Endodermal cell (in vitro differentiated cells): ENCODE measurements around the gene PCCA. TPM values are rescaled to one million over a fixed set of nuclear protein-coding genes. Genes with fewer than 3 reads are reported as not detected.
A peak's percentile ranks its signal among the peaks of the same experiment; 100 is the strongest.

Source experiments
- DNase-seq: peaks from one replicate; pipeline ENCODE4 v3.0.0-alpha.2; 2017
- H3K27ac ChIP-seq: 2 replicates; pipeline ENCODE4 v1.5.1; 2013; ENCODE audit warnings: mild to moderate bottlenecking, low read depth, low read length, moderate library complexity
- H3K27me3 ChIP-seq: 2 replicates; pipeline ENCODE4 v1.6.1; 2013; ENCODE audit warnings: mild to moderate bottlenecking, low read length, moderate library complexity; ENCODE audit not compliant: insufficient read depth, control insufficient read depth, poor library complexity, severe bottlenecking
- H3K36me3 ChIP-seq: 2 replicates; pipeline ENCODE4 v1.7.0; 2013; ENCODE audit warnings: mild to moderate bottlenecking, low read length, moderate library complexity; ENCODE audit not compliant: control insufficient read depth, insufficient read depth
- H3K4me1 ChIP-seq: one replicate; pipeline ENCODE4 v1.7.0; 2013; ENCODE audit warnings: low read length; ENCODE audit not compliant: control insufficient read depth, insufficient read depth
- H3K4me3 ChIP-seq: 2 replicates; pipeline ENCODE4 v1.5.1; 2013; ENCODE audit warnings: mild to moderate bottlenecking, low read length, moderate library complexity
- H3K9ac ChIP-seq: 2 replicates; pipeline ENCODE4 v1.6.1; 2013; ENCODE audit warnings: mild to moderate bottlenecking, low read length, moderate library complexity; ENCODE audit not compliant: poor library complexity, severe bottlenecking; ENCODE audit errors: extremely low read depth
- H3K9me3 ChIP-seq: 2 replicates; pipeline ENCODE4 v1.6.1; 2013; ENCODE audit warnings: mild to moderate bottlenecking, low read length, moderate library complexity; ENCODE audit not compliant: control insufficient read depth
- H3K27ac Mint-ChIP-seq: 2 replicates; pipeline ENCODE4 v1.8.0; 2020; ENCODE audit warnings: mixed read lengths
- H3K27me3 Mint-ChIP-seq: 2 replicates; pipeline ENCODE4 v1.8.0; 2021; ENCODE audit warnings: mild to moderate bottlenecking, mixed read lengths; ENCODE audit not compliant: insufficient read depth
- H3K36me3 Mint-ChIP-seq: 2 replicates; pipeline ENCODE4 v1.8.0; 2020; ENCODE audit warnings: low read depth, mixed read lengths
- H3K4me1 Mint-ChIP-seq: 2 replicates; pipeline ENCODE4 v1.8.0; 2020; ENCODE audit warnings: mixed read lengths
- H3K4me3 Mint-ChIP-seq: 2 replicates; pipeline ENCODE4 v1.8.0; 2020; ENCODE audit warnings: mild to moderate bottlenecking, moderate library complexity, mixed read lengths
- H3K9me3 Mint-ChIP-seq: 2 replicates; pipeline ENCODE4 v1.8.0; 2020; ENCODE audit warnings: mild to moderate bottlenecking, mixed read lengths
- CTCF ChIP-seq: fragments of 200-600 bp; sonication (generic); conservative IDR thresholded peaks from 2 replicates; pipeline ENCODE4 v1.5.0; 2021; ENCODE audit warnings: antibody characterized with exemption, mild to moderate bottlenecking
- WGBS, 2 experiments: methylation state at CpG; one replicate each; pipeline versions ENCODE4 v1.1.5 to v1.1.7; 2013; ENCODE audit warnings: missing lambda C conversion rate in 2 of 2, mixed read lengths in 1 of 2; ENCODE audit not compliant: insufficient coverage in 1 of 2, insufficient read length in 1 of 2; 5-methylcytosine and 5-hydroxymethylcytosine counted together
- total RNA-seq, 2 donors: library from RNA; stranded (reverse); fragmentation: NEBNext Ultra II Directional in 1 of 2; extraction: Animal tissue kit (Norgen Biotek cat#: 25700) in 1 of 2; gene quantifications; 2 replicates in 1 of 2; 3 replicates in 1 of 2; pipeline ENCODE4 v1.2.1, GENCODE V29; 2021

PCCA gene
- total RNA-seq, 2 donors from 2014 or later, result 60.2 to 67.2 TPM

GRCh38 chr13:100290165-100290801 lies 201.4 kb downstream of the PCCA start:
- Mint-ChIP-seq H3K4me3 (no peak overlapping the region), H3K27ac (no peak overlapping the region), H3K36me3 (peaks cover 4% of the 10 kb centered on the region), H3K9me3 (no peaks in the 10 kb centered on the region), H3K4me1 (peaks cover 4% of the 10 kb centered on the region), H3K27me3 (no peaks in the 10 kb centered on the region)
- WGBS, 2 experiments, result 89 to 94% methylated on average over 4 of the region's 4 CpGs
- H3K27ac ChIP-seq, result no peak overlapping the region
- no peaks in the 10 kb centered on the region for H3K27me3 ChIP-seq
- DNase-seq, result no peak
- no peak for TF ChIP-seq CTCF
- H3K9ac ChIP-seq, result no peak overlapping the region
- no peak overlapping the region for H3K4me3 ChIP-seq
- no peaks in the 10 kb centered on the region for H3K9me3 ChIP-seq
- peaks cover 23% of the 10 kb centered on the region for H3K36me3 ChIP-seq
- H3K4me1 ChIP-seq, result no peaks in the 10 kb centered on the region

- peak overlapping the region; percentile 68 for H3K27ac Mint-ChIP-seq
- H3K9me3 Mint-ChIP-seq, result no peaks in the 10 kb centered on the region
- no peaks in the 10 kb centered on the region for H3K4me1 ChIP-seq
- no peaks in the 10 kb centered on the region for H3K36me3 Mint-ChIP-seq
- H3K4me1 Mint-ChIP-seq, result peaks cover 4% of the 10 kb centered on the region
- 92 to 95% methylated on average over 2 of the region's 2 CpGs for WGBS, 2 experiments
- no peak for TF ChIP-seq CTCF
- H3K27me3 ChIP-seq, result no peaks in the 10 kb centered on the region
- H3K9ac ChIP-seq, result no peak overlapping the region
- peaks cover 23% of the 10 kb centered on the region for H3K36me3 ChIP-seq
- no peaks in the 10 kb centered on the region for H3K27me3 Mint-ChIP-seq
- H3K4me3 ChIP-seq, result no peak overlapping the region
- no peak for DNase-seq
- no peak overlapping the region for H3K4me3 Mint-ChIP-seq
- no peak overlapping the region for H3K27ac ChIP-seq
- H3K9me3 ChIP-seq, result no peaks in the 10 kb centered on the region
These were observed 202.7 kb downstream of the PCCA start for GRCh38 chr13:100291624-100292023.

GRCh38 chr13:100297413-100297812 lies 208.5 kb downstream of the PCCA start:
- Histone ChIP-seq H3K9me3 (no peaks in the 10 kb centered on the region), H3K27me3 (no peaks in the 10 kb centered on the region), H3K9ac (no peak overlapping the region), H3K4me3 (no peak overlapping the region), H3K4me1 (no peaks in the 10 kb centered on the region), H3K36me3 (peaks cover 16% of the 10 kb centered on the region), H3K27ac (no peak overlapping the region)
- H3K36me3 Mint-ChIP-seq, result no peaks in the 10 kb centered on the region
- no peaks in the 10 kb centered on the region for H3K9me3 Mint-ChIP-seq
- H3K27me3 Mint-ChIP-seq, result no peaks in the 10 kb centered on the region
- H3K4me3 Mint-ChIP-seq, result no peak overlapping the region
- no peak overlapping the region for H3K27ac Mint-ChIP-seq
- 95% methylated on average over 3 to 5 of the region's 5 CpGs for WGBS, 2 experiments
- TF ChIP-seq CTCF, result no peak
- no peak for DNase-seq
- H3K4me1 Mint-ChIP-seq, result peaks cover 2% of the 10 kb centered on the region
